Large intestine (tissue), 3 donors: ENCODE data around the gene NOTUM. TPM values are rescaled to one million over a fixed set of nuclear protein-coding genes. Genes with fewer than 3 reads are reported as not detected.
"Not testable (repeated sequence)": the region's sequence is repeated elsewhere in the genome, so short reads cannot be mapped to it uniquely, and the experiment has no call there.

Experiments used
- DNase-seq, 2 donors: peaks; one replicate each; pipeline versions ENCODE4 v3.0.0 to v3.0.0-alpha.2; 2013
- H3K27ac ChIP-seq: one replicate; pipeline ENCODE4 v1.5.1; 2013; ENCODE audit warnings: low read length
- H3K27me3 ChIP-seq: 2 replicates; pipeline ENCODE4 v1.6.1; 2013; ENCODE audit warnings: low read length; ENCODE audit not compliant: control insufficient read depth, insufficient read depth
- H3K36me3 ChIP-seq: 2 replicates; pipeline ENCODE4 v1.6.1; 2013; ENCODE audit warnings: low read length; ENCODE audit not compliant: control insufficient read depth, insufficient read depth
- H3K4me1 ChIP-seq: one replicate; pipeline ENCODE4 v1.6.1; 2013; ENCODE audit warnings: low read length; ENCODE audit not compliant: control insufficient read depth, insufficient read depth
- H3K4me3 ChIP-seq: one replicate; pipeline ENCODE4 v1.5.1; 2013; ENCODE audit warnings: low read length
- H3K9me3 ChIP-seq: one replicate; pipeline ENCODE4 v1.6.1; 2013; ENCODE audit warnings: mild to moderate bottlenecking, low read depth, low read length, moderate library complexity; ENCODE audit not compliant: control insufficient read depth
- WGBS: methylation state at CpG from one replicate; pipeline ENCODE4 v1.1.5; 2013; ENCODE audit warnings: low lambda C conversion rate; ENCODE audit not compliant: insufficient coverage; 5-methylcytosine and 5-hydroxymethylcytosine counted together
- polyA plus RNA-seq: library from polyadenylated mRNA; unstranded; fragments of 120-200 nt; gene quantifications from one replicate; pipeline ENCODE4 v1.2.1, GENCODE V29; 2013

Gene NOTUM
- polyA plus RNA-seq, 1 donor = 4.1 TPM

- Histone ChIP-seq H3K27me3 (peaks cover 26% of the 10 kb centered on the region), H3K9me3 (peaks cover 5% of the 10 kb centered on the region), H3K4me1 (peaks cover 5% of the 10 kb centered on the region), H3K36me3 (no peaks in the 10 kb centered on the region), H3K27ac (no peak overlapping the region), H3K4me3 (no peak overlapping the region)
- WGBS = 100% methylated on average over 2 of the region's 19 CpGs
- no peak for DNase-seq
These were observed 6.6 kb downstream of the NOTUM start for GRCh38 chr17:81954131-81955057.

- H3K27me3 ChIP-seq = peaks cover 17% of the 10 kb centered on the region
- not testable (repeated sequence) for H3K4me1 ChIP-seq, H3K4me3 ChIP-seq, DNase-seq, H3K9me3 ChIP-seq, H3K27ac ChIP-seq, H3K36me3 ChIP-seq
- WGBS = no CpG with 5 or more reads among the region's 5 CpGs
These were observed 7.5 kb downstream of the NOTUM start for GRCh38 chr17:81953443-81953842.

- H3K4me1 ChIP-seq = no peaks in the 10 kb centered on the region
- H3K4me3 ChIP-seq = no peak overlapping the region
- WGBS = no CpG with 5 or more reads among the region's 16 CpGs
- no peak overlapping the region for H3K27ac ChIP-seq
- DNase-seq = no peak
- peaks cover 10% of the 10 kb centered on the region for H3K27me3 ChIP-seq
- no peaks in the 10 kb centered on the region for H3K36me3 ChIP-seq
- H3K9me3 ChIP-seq = no peaks in the 10 kb centered on the region
These were observed 8.2 kb downstream of the NOTUM start for GRCh38 chr17:81952792-81953228.

- H3K4me3 ChIP-seq = no peak overlapping the region
These were observed 9.0 kb downstream of the NOTUM start for GRCh38 chr17:81951785-81952684.

GRCh38 chr17:81950501-81950900 is 10.5 kb downstream of the NOTUM start:
- no CpG with 5 or more reads among the region's 15 CpGs for WGBS
- H3K9me3 ChIP-seq = no peaks in the 10 kb centered on the region
- H3K4me1 ChIP-seq = no peaks in the 10 kb centered on the region
- no peak overlapping the region for H3K4me3 ChIP-seq
- DNase-seq = no peak
- no peaks in the 10 kb centered on the region for H3K36me3 ChIP-seq
- peaks cover 5% of the 10 kb centered on the region for H3K27me3 ChIP-seq
- no peak overlapping the region for H3K27ac ChIP-seq

More at GRCh38 chr17:81951785-81952684, 9.0 kb downstream of the NOTUM start:
- WGBS = 59% methylated on average over 5 of the region's 13 CpGs
- Histone ChIP-seq H3K27ac (no peak overlapping the region), H3K27me3 (peaks cover 5% of the 10 kb centered on the region), H3K9me3 (no peaks in the 10 kb centered on the region), H3K36me3 (no peaks in the 10 kb centered on the region), H3K4me1 (no peaks in the 10 kb centered on the region)
- no peak for DNase-seq

GRCh38 chr17:81948635-81949378 is 12.2 kb downstream of the NOTUM start:
- Histone ChIP-seq H3K27ac (no peak overlapping the region), H3K36me3 (no peaks in the 10 kb centered on the region), H3K4me3 (no peak overlapping the region), H3K9me3 (no peaks in the 10 kb centered on the region), H3K4me1 (no peaks in the 10 kb centered on the region), H3K27me3 (peaks cover 5% of the 10 kb centered on the region)
- no peak for DNase-seq
- 100% methylated on average over 2 of the region's 17 CpGs for WGBS

GRCh38 chr17:81947189-81947588 is 13.8 kb downstream of the NOTUM start, which contains the start of gene MYADML2:
MYADML2 (minus strand) TSS chr17:81947233; CDS start chr17:81941741, 5,492 bp downstream.
- WGBS = no CpG with 5 or more reads among the region's 13 CpGs
- H3K4me3 ChIP-seq = no peak within 1 kb of the TSS

GRCh38 chr17:81944858-81945257 is 16.1 kb downstream of the NOTUM start:
- WGBS = 100% methylated on average over 1 of the region's 9 CpGs
- H3K9me3 ChIP-seq = peaks cover 6% of the 10 kb centered on the region
- H3K27ac ChIP-seq = no peak overlapping the region
- no peak for DNase-seq
- H3K36me3 ChIP-seq = no peaks in the 10 kb centered on the region
- peaks cover 8% of the 10 kb centered on the region for H3K27me3 ChIP-seq
- H3K4me1 ChIP-seq = no peaks in the 10 kb centered on the region
- no peak overlapping the region for H3K4me3 ChIP-seq

More at GRCh38 chr17:81947189-81947588, 13.8 kb downstream of the NOTUM start, which contains the start of gene MYADML2:
- no peaks in the 10 kb centered on the region for H3K9me3 ChIP-seq
- H3K27me3 ChIP-seq = peaks cover 3% of the 10 kb centered on the region
- H3K36me3 ChIP-seq = no peaks in the 10 kb centered on the region
- H3K4me1 ChIP-seq = no peaks in the 10 kb centered on the region
- no peak for DNase-seq
- H3K27ac ChIP-seq = no peak within 1 kb of the TSS

- Histone ChIP-seq H3K4me3 (no peak overlapping the region), H3K27ac (no peak overlapping the region), H3K27me3 (peaks cover 8% of the 10 kb centered on the region), H3K36me3 (no peaks in the 10 kb centered on the region), H3K9me3 (peaks cover 6% of the 10 kb centered on the region), H3K4me1 (peaks cover 2% of the 10 kb centered on the region)
- no CpG with 5 or more reads among the region's 12 CpGs for WGBS
- no peak for DNase-seq
These were observed 18.8 kb downstream of the NOTUM start for GRCh38 chr17:81942167-81942553.
